HFFc6 (cell line): ENCODE results near the gene MRGPRX2. TPM values are rescaled to one million over a fixed set of nuclear protein-coding genes. Genes with fewer than 3 reads are reported as not detected.

ENCODE experiments used
- DNase-seq: peaks from one replicate; pipeline ENCODE4 v3.0.0-alpha.2; 2018
- H3K27ac Mint-ChIP-seq: 2 replicates; pipeline ENCODE4 v1.8.0; 2020; ENCODE audit warnings: mild to moderate bottlenecking, mixed read lengths
- H3K27me3 Mint-ChIP-seq: 2 replicates; pipeline ENCODE4 v1.8.0; 2021; ENCODE audit warnings: mild to moderate bottlenecking, moderate library complexity, mixed read lengths; ENCODE audit not compliant: insufficient read depth
- H3K36me3 Mint-ChIP-seq: 2 replicates; pipeline ENCODE4 v1.8.0; 2021; ENCODE audit warnings: low read depth, mixed read lengths
- H3K4me1 Mint-ChIP-seq: 2 replicates; pipeline ENCODE4 v1.8.0; 2020; ENCODE audit warnings: low read depth, mixed read lengths
- H3K4me3 Mint-ChIP-seq: 2 replicates; pipeline ENCODE4 v1.8.0; 2020; ENCODE audit warnings: mild to moderate bottlenecking, moderate library complexity, mixed read lengths
- H3K9me3 Mint-ChIP-seq: 2 replicates; pipeline ENCODE4 v1.8.0; 2020; ENCODE audit warnings: mild to moderate bottlenecking, mixed read lengths
- total RNA-seq, 6 experiments: library from RNA; stranded (reverse); fragmentation: NEBNext Ultra II Directional; extraction: Animal tissue kit (Norgen Biotek cat#: 25700); gene quantifications; 2 replicates in 1 of 6; 3 replicates in 5 of 6; pipeline ENCODE4 v1.2.3, GENCODE V29; 2021
- TF ChIP-seq, protein P1 (sequence below): fragments of 200-600 bp; sonication (generic); IDR thresholded peaks from 2 replicates; pipeline ENCODE4 v1.5.0; 2021; ENCODE audit warnings: antibody characterized with exemption, mild to moderate bottlenecking

MRGPRX2 gene
- total RNA-seq, 6 experiments from 2014 or later, result not detected

DNA sequence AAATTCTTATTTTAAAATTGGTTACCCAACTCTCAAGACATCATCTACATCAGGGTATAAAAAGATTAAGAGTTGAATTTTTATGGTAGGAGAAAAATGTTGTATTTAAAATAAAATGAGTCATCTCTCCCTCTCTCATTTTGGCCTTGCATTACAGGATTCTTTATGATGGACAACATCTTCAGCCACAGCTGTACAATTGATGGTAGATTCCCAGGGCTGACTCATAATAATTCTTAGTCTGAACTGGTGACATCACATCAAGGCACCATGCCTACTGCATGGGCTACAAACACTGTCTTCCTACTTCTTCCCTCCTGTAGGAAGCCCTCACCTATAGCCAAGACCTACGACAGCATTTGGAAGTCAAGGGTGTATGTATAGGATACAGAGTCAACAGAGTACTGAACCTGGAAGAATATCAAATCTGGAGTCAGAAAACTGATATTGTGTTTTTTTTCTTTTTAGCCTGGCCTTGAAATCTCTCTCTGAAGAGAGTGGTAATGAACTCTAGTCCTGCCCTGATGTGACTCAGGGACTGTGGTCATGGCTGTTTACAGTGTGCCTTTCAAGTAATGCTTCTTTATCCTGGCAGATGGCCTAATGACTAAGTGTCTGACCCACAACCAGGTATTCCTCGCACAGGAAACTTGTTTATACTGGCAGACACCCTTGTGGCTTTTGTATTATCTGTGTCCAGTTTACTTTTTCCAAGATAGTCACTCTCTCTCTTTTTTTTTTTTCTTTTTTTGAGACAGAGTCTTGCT lies 32.5 kb downstream of the MRGPRX2 start:
- TF ChIP-seq, protein P1, sequence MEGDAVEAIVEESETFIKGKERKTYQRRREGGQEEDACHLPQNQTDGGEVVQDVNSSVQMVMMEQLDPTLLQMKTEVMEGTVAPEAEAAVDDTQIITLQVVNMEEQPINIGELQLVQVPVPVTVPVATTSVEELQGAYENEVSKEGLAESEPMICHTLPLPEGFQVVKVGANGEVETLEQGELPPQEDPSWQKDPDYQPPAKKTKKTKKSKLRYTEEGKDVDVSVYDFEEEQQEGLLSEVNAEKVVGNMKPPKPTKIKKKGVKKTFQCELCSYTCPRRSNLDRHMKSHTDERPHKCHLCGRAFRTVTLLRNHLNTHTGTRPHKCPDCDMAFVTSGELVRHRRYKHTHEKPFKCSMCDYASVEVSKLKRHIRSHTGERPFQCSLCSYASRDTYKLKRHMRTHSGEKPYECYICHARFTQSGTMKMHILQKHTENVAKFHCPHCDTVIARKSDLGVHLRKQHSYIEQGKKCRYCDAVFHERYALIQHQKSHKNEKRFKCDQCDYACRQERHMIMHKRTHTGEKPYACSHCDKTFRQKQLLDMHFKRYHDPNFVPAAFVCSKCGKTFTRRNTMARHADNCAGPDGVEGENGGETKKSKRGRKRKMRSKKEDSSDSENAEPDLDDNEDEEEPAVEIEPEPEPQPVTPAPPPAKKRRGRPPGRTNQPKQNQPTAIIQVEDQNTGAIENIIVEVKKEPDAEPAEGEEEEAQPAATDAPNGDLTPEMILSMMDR, result no peak
- Mint-ChIP-seq H3K27me3 (peaks cover 18% of the 10 kb centered on the region), H3K27ac (0 out of 2 replicates have a peak overlapping the region, but pooled peaks have one; percentile 29), H3K9me3 (no peaks in the 10 kb centered on the region), H3K36me3 (no peaks in the 10 kb centered on the region), H3K4me1 (peaks cover 25% of the 10 kb centered on the region), H3K4me3 (no peak overlapping the region)
- DNase-seq, result peak; percentile 70

DNA sequence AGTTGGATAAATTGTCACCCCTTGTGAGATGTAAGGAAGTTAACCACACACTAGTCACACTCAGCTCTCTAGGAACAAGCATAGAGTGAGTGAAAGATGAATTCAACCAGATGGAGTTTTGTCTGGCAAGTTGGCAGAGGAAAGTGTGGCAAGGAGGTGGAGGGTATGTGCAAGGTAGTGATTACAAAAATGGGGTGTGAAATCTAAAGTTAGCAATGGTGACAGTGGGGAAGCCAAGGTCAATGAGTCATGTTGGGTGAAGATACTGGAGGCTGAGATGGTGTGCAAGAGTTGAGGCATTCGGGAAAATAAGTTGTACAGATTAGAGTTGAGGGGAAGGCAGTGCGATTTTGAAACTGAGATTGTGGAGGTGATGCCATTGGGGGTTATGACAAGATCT lies 33.7 kb downstream of the MRGPRX2 start:
- TF ChIP-seq, protein P1, result no peak
- DNase-seq, result no peak
- peaks cover 18% of the 10 kb centered on the region for H3K27me3 Mint-ChIP-seq
- H3K4me1 Mint-ChIP-seq, result peaks cover 25% of the 10 kb centered on the region
- H3K9me3 Mint-ChIP-seq, result no peaks in the 10 kb centered on the region
- no peaks in the 10 kb centered on the region for H3K36me3 Mint-ChIP-seq
- no peak overlapping the region for H3K4me3 Mint-ChIP-seq
- H3K27ac Mint-ChIP-seq, result no peak overlapping the region

DNA sequence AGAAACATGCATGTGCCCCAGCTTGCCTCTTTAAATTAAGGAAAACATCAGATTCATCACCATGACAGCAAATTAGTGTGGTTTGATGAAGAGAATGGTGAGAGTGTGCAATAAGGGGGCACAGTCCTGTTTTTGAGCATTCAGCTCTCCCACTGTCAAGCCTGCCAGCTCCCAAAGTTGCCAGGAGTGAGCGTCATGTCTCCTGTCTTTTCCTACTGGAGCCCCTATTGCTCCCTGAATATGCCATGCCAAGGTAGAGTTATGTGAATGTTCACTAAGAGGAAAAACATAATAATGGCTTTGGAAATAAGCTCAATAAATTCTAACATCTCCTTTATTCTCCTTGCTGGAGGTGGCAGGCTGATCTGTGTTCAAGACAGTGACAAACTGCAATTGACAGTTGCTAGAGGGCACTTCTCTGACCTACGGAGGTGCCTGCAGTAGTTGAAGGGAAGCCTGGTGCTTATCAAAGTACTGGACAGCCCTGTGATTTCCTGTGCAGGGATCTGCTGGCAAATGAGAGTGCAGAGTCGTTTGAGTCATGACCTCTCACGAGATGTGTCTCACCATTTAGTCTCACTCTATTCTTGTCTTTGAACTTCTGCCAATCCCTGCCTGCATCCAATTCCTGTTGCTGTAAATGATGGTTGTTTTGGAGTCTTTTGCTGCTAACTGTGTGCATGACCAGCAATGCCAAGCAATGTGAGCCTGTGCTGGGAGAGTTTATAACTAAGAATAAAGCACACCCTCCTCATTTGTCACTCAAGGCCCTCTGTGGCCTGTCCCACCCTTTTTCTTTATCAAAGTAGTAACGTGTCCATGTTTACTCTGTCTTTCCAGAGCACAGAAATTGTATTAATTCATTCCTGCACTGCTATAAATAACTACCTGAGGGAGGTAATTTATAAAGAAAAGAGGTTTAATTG lies 34.8 kb downstream of the MRGPRX2 start:
- peaks cover 25% of the 10 kb centered on the region for H3K4me1 Mint-ChIP-seq
- no peaks in the 10 kb centered on the region for H3K9me3 Mint-ChIP-seq
- peak; percentile 28 for DNase-seq
- no peak overlapping the region for H3K4me3 Mint-ChIP-seq
- TF ChIP-seq, protein P1, result no peak
- H3K27me3 Mint-ChIP-seq, result peaks cover 18% of the 10 kb centered on the region
- no peaks in the 10 kb centered on the region for H3K36me3 Mint-ChIP-seq
- H3K27ac Mint-ChIP-seq, result no peak overlapping the region

DNA sequence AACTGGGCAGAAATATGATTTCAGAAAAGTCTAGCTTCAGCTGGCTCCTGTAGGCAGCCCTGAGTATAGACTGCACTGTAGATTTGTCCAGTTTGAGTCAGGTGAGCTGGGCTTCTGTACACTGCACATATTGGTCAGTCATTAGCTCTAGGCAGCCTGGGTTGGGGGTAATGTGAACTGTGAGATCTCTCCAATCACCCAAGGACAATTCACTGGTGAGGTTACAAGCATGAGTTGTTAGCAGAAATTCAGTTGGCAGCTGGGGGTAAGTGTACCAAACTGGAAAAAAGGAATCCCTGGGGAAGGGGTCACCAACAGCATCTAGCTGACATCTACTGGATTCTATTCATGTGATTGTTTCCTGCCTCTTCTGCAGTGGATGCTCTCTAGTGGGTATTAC lies 39.7 kb downstream of the MRGPRX2 start:
- Mint-ChIP-seq H3K4me3 (no peak overlapping the region), H3K27ac (no peak overlapping the region), H3K9me3 (no peaks in the 10 kb centered on the region), H3K36me3 (no peaks in the 10 kb centered on the region), H3K27me3 (peaks cover 9% of the 10 kb centered on the region; the same call in 1 of the 2 replicates), H3K4me1 (peaks cover 2% of the 10 kb centered on the region)
- TF ChIP-seq, protein P1, result no peak
- no peak for DNase-seq

DNA sequence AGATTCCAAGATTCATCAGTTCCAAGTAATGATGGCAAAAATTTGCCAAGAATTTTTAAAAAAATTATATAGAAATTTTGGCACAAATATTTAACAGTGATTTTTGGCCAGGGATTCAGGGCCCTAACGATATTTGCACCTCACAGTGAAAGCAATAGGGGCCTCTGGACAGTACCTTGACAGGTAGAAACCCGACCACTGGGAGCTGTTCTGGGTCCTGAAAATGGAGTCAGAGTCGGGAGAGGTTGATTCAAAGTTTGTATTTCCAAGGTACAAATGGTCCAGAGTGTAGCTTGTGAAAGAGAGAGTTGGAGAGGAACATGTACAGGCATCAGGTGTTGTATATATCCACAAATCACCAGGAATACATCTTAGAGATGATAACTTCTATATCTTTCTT lies 41.6 kb downstream of the MRGPRX2 start:
- Mint-ChIP-seq H3K36me3 (no peaks in the 10 kb centered on the region), H3K27me3 (peaks cover 6% of the 10 kb centered on the region), H3K27ac (no peak overlapping the region), H3K4me1 (no peaks in the 10 kb centered on the region), H3K9me3 (no peaks in the 10 kb centered on the region), H3K4me3 (no peak overlapping the region)
- TF ChIP-seq, protein P1, result no peak
- DNase-seq, result no peak
